Ammon's horn (tissue), 1 donor: ENCODE data around the gene AMD1.
"Not testable (repeated sequence)": the region's sequence is repeated elsewhere in the genome, so short reads cannot be mapped to it uniquely, and the experiment has no call there.

ENCODE experiments used
- DNase-seq: peaks from one replicate; pipeline ENCODE4 v3.0.0-alpha.2; 2016; ENCODE audit warnings: low spot score

Gene AMD1

DNA sequence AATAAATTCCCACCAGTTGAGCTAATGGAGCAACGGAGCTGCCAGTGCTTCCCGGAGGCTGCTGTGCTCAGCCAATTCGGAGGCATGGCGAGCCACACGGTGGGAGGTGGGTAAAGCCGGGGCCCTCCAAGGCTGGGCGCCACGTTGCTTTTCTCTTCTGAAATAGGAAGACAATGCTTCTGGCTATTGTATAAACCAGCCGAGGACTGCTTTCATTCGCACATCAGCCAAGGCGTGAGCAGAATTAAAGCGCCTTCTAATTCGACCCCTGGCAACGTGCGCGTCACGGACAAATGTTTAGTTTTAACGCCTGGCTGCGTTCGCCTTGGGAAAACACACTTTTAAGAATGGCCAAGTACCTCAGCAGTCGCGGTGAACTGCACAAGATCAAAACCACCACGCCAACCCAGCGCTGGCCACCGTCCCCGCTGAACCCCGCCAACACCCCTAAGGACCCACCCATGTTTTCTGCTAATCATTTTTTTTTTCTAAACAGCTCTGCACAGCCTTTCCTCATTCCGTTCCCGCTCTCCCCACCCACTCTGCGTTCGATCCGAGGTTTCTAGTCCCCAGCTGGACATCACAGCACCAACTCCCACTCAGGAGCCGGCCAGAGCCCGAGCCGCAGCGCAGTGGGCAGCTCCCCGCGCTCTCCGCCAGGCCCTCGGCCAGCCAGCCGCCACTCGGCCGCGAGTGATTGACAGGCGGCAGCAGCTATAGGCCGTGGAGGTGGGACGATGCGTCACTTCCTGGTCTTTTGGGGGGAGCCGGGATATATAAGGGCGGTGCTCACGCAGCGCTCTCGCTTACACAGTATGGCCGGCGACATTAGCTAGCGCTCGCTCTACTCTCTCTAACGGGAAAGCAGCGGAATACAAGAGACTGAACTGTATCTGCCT lies at the start of gene AMD1:
TSS of gene AMD1 (plus strand) at position 805 of the 899 bp plus-strand sequence. CDS start 321 bp downstream, outside the sequence.
- peak; percentile 99 for DNase-seq

GRCh38 chr6:110826236-110827129 lies 48.1 kb upstream of the AMD1 start:
- DNase-seq, result peak; percentile 14

DNA sequence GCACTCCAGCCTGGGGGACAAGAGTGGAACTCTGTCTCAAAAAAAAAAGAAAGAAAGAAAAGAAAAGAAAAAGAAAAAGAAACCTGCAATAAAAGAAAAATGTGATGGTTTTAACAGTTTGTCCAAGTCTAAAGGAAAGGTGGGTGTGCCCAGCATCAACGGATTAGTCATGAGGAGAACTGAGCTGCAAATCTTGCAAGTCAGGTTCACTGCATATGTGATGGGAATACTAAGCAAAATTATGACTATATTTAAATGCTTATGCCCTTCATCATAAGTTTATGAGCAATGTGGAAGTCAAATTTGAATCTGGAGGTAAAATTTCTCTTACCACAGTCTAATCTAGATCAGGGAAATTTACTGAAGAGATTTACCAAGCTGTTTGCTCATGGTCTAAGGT lies 46.2 kb upstream of the AMD1 start:
- DNase-seq, result peak; percentile 5

DNA sequence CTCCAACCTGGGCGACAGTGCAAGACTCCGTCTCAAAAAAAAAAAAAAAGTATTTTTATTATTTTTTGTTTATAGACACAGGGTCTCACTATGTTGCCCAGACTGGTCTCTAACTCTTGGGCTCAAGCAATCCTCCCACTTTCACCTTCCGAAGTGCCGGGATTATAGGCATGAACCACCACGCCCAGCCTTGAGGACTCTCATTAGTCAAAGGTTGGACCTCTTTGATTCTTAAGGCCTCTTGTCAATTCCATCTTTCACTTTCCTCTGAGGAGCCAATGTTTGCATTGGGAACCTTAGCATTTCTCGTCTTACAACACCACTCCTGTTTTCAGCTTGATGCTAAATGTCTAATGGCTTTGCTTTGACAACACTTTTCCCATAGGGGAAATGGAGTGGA lies 43.2 kb upstream of the AMD1 start:
- DNase-seq, result no peak

DNA sequence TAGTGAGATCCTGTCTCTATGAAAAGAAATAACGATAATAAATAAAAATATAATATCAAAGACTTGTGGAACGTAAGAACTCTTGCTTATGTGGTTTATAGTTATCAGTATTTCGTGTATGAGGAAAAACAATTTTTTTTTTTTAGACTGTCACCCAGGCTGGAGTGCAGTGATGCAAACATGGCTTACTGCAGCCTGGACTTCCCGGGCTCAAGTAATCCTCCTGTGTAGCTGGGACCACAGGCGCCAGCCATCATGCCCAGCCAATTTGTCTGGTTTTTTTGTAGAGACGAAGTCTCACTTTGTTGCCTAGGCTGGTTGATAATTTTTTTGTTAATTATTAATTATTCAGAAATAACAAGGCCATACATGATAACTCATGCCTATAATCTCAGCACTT lies 40.8 kb upstream of the AMD1 start:
- DNase-seq, result no peak

GRCh38 chr6:110835751-110836150 lies 38.8 kb upstream of the AMD1 start:
- not testable (repeated sequence) for DNase-seq

DNA sequence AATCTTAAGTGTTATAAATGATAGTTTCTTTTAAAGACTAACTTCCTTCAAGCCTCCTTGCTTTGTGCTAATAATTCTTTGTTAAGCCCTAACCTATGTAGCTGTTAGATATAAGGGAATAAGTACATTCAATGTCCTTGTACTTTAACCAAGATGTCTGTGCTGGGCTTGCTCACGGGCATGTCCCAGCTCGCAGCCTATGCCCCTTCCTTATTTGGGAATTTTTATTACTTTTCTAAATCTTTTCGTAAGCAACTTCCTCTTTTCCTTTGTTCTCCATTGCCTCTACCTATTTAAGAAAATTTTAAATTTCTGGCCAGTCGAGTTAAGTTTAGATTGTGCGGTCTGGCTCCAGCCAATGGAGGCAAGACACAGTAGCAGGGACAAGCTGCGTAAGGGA lies 33.3 kb upstream of the AMD1 start:
- no peak for DNase-seq

DNA sequence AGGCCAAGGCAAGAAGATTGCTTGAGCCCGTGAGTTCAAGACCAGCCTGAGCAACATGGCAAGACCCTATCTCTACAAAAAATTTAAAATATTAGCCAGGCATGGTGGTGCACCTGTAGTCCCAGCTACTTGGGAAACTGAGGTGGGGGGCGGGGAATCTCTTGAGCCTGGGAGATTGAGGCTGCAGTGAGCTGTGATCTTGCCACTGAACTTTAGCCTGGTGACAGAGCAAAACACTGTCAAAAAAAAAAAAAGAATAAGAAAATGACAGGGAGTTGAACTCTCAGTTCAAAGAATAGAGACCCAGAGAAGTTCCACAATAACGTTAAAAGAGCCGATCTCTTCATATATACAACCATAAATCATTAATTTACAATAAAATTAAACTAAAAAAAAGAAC lies 24.8 kb upstream of the AMD1 start:
- no peak for DNase-seq

GRCh38 chr6:110852773-110853172 lies 21.8 kb upstream of the AMD1 start:
- no peak for DNase-seq

DNA sequence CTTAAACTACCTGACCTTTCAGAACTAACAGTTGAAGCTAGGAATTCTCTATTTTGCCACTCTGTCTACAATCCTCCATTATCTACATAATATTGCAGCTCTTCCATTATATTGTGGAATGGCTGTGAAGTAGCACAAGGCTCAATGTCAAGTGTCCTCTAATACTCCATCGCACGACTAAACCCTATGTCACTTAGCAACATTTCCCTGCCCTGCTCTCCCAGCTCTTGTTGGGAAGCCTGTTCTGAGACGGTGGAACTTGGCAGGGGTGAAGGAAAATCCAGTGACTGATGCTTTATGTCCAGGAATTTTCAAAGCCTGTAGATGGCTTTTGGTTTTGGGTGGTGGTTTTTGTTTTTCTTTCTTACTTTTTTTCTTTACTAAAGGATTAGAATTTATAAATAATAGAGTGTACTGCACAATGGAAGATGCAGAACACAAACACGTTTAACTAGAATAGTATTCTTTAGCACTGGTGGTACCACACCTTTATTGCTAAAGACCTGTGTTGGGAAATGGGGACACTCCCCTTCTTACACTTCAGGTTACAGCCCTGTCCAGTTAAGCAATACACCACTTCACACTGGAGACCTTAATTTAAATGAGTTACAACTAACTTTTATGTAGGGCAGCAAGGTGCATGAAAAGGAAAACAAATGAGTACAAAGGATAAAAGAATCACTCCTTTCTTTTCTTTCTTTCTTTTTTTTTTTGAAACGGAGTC lies 20.7 kb upstream of the AMD1 start:
- no peak for DNase-seq

GRCh38 chr6:110856296-110856695 lies 18.3 kb upstream of the AMD1 start:
- no peak for DNase-seq

DNA sequence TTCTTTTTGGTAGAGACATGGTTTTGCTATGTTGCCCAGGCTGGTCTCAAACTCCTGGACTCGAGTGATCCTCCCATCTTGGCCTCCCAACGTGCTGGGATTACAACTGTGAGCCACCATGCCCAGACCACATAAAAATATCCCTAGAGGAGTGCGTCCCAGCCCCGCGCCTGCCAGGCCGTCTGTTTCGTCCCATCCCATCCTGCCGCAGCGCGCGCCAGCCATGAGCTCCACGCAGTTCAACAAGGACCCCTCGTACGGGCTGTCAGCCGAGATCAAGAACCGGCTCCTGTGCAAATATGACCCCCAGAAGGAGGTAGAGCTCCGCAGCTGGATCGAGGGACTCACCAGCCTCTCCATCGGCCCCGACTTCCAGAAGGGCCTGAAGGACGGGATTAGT lies 16.6 kb upstream of the AMD1 start:
- no peak for DNase-seq

DNA sequence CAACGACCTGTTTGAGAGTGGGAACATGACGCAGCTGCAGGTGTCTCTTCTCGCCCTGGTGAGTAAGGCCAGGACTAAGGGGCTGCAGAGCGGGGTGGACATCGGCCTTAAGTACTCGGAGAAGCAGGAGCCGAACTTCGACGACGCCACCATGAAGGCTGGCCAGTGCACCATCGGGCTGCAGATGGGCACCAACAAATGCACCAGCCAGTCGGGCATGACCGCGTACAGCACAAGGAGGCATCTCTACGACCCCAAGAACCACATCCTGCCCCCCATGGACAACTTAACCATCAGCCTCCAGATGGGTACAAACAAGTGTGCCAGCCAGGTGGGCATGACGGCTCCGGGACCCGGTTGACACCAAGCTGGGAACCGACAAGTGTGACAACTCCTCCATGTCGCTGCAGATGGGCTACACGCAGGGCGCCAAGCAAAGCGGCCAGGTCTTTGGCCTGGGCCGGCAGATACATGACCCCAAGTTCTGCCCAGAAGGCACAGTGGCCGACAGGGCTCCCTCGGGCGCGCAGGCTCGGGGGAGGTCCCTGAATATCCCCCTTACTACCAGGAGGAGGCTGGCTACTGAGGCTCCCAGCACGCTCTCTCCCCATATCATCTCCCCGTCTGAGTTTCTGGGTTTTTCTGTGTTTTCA lies 15.9 kb upstream of the AMD1 start:
- no peak for DNase-seq

DNA sequence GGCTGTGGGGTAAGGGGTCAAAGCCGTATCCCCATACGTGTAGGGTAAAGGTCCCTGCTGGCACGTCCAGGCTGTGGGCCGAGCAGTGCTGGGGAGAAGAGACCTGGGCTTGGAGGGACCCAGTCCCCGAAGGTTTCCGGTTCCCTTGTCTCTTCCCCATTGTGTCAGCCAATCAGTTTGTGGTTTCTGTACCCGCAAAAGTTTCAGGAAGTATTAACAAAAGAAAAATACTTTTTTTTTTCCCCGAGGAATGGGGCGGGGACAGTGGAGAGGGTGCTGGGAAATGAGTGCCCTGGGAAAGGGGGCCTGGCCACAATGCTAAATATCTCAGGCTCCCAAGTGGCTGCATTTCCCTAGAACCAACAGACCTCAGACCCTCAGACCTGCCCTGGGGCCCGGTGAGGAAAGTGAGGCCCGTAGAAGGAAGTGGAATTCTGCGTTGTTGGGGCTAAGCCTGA lies 15.2 kb upstream of the AMD1 start:
- DNase-seq, result peak; percentile 45

GRCh38 chr6:110864824-110865223 lies 9.8 kb upstream of the AMD1 start:
- DNase-seq, result no peak

DNA sequence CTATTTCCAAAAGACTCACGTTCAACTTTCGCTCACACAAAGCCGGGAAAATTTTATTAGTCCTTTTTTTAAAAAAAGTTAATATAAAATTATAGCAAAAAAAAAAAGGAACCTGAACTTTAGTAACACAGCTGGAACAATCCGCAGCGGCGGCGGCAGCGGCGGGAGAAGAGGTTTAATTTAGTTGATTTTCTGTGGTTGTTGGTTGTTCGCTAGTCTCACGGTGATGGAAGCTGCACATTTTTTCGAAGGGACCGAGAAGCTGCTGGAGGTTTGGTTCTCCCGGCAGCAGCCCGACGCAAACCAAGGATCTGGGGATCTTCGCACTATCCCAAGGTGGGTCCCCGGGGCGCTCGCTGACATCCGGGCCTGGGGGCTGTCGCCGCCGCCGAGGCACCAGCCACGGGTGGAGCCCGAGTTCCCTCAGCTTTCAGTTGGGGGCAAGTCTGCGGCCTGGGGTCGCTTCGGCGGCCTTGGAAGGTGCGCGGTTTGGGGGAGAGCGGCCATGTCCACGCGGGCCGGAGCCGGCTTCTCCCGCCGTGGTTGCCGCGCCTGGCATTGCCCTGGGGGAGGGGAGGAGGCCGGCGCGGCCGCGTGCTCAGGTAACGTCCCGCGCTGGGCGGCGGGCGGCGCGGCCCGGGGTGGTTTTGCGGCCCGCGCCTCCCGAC lies 429 bp downstream of the AMD1 start:
- DNase-seq, result peak; percentile 23

DNA sequence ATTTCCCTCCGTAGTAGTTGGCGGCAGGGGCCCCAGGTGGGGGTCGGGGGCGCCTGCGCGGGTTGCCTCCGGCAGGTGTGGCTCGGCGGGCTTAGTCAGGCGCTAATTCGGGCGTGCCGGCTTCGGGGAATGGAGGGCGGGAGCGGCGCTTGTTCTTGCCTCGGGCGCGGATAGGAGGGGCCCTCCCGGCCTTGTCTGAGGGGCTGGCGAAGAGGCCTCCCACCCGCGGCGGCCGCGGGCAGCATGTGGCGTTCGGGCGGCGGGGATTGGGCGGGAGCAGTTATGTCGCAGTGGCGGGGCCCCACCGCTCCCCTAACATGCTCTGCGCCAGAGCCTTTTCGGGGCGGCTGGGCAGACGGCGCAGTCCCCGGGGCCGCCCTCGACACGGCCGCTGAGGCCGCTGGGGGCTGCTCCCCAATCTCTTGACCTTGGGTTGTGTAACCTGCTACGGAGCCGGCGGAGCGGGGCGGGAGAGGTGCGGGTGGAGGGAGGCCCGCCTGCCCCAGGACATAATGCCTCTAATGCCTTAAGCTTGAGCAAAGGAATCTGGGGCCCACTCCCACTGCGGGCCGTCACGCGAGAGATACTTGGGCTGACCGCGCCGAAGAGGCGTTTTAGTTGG lies 1.1 kb downstream of the AMD1 start:
- peak; percentile 34 for DNase-seq

- DNase-seq, result peak; percentile 90
These were observed 1.7 kb downstream of the AMD1 start for GRCh38 chr6:110876170-110876773.

- DNase-seq, result no peak
These were observed 2.4 kb downstream of the AMD1 start for GRCh38 chr6:110876806-110877564.
